WI38 (cell line): ENCODE measurements around the gene SRC.
"Not testable (repeated sequence)": the region's sequence is repeated elsewhere in the genome, so short reads cannot be mapped to it uniquely, and the experiment has no call there.

Experiments
- H3K4me3 ChIP-seq: 2 replicates; pipeline ENCODE4 v1.5.1; 2011; ENCODE audit warnings: low read depth, mild to moderate bottlenecking, control low read depth, low read length
- CTCF ChIP-seq: IDR thresholded peaks from 2 replicates; pipeline ENCODE4 v1.5.1; 2012; ENCODE audit warnings: low read depth, mild to moderate bottlenecking, control low read depth, low read length

Gene SRC

GRCh38 chr20:37364013-37364926 is 18.3 kb downstream of the SRC start:
- TF ChIP-seq CTCF = no peak

GRCh38 chr20:37364927-37365272 is 19.0 kb downstream of the SRC start:
- TF ChIP-seq CTCF = no peak
- no peak overlapping the region for H3K4me3 ChIP-seq

More at GRCh38 chr20:37364013-37364926, 18.3 kb downstream of the SRC start:
- H3K4me3 ChIP-seq = no peak overlapping the region

DNA sequence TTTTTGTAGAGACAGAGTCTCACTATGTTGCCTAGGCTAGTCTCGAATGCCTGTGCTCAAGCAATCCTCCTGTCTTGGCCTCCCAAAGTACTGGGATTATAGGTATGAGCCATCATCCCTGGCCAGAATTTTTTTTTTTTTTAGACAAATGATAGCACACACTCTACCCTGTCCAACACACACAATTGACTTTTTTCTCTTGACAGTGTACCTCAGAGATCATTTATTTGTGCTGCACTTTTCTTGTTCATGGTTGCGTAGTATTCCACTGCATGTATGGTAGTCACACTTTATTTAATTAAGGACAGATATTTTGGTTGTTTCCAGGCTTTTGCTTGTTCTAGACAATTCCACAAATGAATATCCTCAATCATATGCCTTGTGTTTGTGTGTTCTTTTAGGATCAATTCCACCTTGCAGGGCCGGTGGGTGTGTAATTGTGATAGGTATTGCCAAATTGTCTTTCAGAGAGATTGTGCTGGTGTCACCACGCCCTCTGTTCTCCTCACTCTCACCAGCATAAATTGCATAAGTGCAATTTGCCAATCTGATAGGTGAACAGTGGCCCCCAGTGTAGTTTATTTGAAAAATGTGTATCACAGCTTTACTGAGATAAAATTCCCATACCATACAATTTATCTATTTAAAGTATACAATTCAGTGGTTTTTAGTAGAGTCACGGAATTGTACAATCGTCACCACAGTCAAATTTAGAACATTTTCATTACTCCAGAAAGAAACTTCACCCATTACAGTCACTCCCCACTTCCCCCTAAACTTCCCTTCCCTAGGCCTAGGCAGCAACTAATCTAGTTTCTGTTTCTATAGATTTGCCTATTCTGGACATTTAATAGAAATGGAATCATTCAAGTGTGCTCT is 20.1 kb downstream of the SRC start:
- no peak for TF ChIP-seq CTCF
- H3K4me3 ChIP-seq = no peak overlapping the region

- TF ChIP-seq CTCF = no peak
- H3K4me3 ChIP-seq = no peak overlapping the region
These were observed 20.8 kb downstream of the SRC start for GRCh38 chr20:37366743-37367142.

DNA sequence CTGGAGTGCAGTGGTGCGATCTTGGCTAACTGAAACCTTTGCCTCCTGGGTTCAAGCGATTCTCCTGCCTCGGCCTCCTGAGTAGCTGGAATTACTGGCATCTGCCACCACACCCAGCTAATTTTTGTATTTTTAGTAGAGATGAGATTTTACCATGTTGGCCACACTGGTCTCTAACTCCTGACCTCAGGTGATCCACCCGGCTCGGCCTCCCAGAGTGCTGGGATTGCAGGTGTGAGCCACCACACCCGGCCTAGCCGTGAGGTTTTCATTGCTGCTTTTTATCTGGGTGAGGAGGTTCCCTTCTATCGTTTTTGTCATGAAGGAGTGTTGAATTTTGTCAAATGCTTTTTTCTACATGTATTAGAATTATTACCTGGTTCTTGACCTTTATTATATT is 23.9 kb downstream of the SRC start:
- TF ChIP-seq CTCF = no peak
- no peak overlapping the region for H3K4me3 ChIP-seq

DNA sequence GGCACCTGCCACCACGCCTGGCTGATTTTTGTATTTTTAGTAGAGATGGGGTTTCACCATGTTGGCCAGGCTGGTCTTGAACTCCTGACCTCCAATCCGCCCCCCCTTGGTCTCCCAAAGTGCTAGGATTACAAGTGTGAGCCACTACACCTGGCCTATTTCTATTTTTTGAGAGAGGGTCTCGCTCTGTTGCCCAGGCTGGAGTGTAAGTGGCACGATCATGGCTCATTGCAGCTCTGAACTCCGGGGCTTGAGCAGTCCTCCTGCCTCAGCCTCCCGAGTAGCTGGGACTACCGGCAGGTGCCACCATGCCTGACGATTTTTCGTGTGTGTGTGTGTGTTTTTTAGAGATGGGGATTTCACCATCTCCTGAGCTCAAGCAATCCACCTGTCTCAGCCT is 25.9 kb downstream of the SRC start:
- not testable (repeated sequence) for H3K4me3 ChIP-seq

- no peak for TF ChIP-seq CTCF
- no peak overlapping the region for H3K4me3 ChIP-seq
These were observed 26.5 kb downstream of the SRC start for GRCh38 chr20:37372441-37372840.
